ENCODE data around the gene ATP11A.
"Not testable (repeated sequence)": the region's sequence is repeated elsewhere in the genome, so short reads cannot be mapped to it uniquely, and the experiment has no call there.

DNA sequence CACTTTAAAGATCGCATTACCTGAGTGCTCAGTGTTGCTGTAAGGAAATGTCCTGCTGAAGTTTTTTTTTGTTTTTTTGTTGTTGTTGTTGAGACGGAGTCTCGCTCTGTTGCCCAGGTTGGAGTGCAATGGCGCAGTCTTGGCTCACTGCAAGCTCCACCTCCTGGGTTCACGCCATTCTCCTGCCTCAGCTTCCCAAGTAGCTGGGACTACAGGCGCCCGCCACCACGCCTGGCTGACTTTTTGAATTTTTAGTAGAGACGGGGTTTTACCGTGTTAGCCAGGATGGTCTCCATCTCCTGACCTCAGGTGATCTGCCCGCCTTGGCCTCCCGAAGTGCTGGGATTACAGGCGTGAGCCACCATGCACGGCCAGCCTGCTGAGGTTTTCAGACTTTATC is 175.6 kb downstream of the ATP11A start:
- not testable (repeated sequence) for TF ChIP-seq EZH2 (IDR thresholded peaks at IDR 0.05; ENCODE audit: insufficient read depth, poor library complexity, severe bottlenecking); EZH2phosphoT487 (IDR thresholded peaks at IDR 0.05; ENCODE audit: insufficient read depth, low read depth)
